K562 (cell line): ENCODE measurements around the gene CDT1. TPM values are rescaled to one million over a fixed set of nuclear protein-coding genes. Genes with fewer than 3 reads are reported as not detected.

Source experiments
- CTCF ChIP-seq, 3 experiments: IDR thresholded peaks in 2 of 3; conservative IDR thresholded peaks in 1 of 3; 2 replicates each; pipeline ENCODE4 v1.5.1; 2011 to 2012; ENCODE audit warnings: low read length in 3 of 3, mild to moderate bottlenecking in 3 of 3, control low read depth in 2 of 3, improper control_type of control experiment in 1 of 3, inconsistent platforms in 1 of 3, low read depth in 1 of 3, mixed read lengths in 1 of 3, moderate library complexity in 1 of 3; ENCODE audit not compliant: insufficient read depth in 2 of 3
- HOMEZ ChIP-seq: fragments of 250-450 bp; sonication (Bioruptor Pico); IDR thresholded peaks from 2 replicates; pipeline ENCODE4 v1.4.0; 2020; ENCODE audit warnings: mild to moderate bottlenecking, moderate library complexity
- MGA ChIP-seq: fragments of 450-650 bp; IDR thresholded peaks from 2 replicates; pipeline ENCODE4 v1.6.1; 2016; ENCODE audit warnings: mild to moderate bottlenecking, moderate library complexity
- MTA3 ChIP-seq: fragments of 450-650 bp; formaldehyde crosslinking; IDR thresholded peaks from 2 replicates; pipeline ENCODE4 v1.6.1; 2017; ENCODE audit warnings: mild to moderate bottlenecking, borderline replicate concordance
- TRIM25 ChIP-seq: fragments of 450-650 bp; IDR thresholded peaks from 2 replicates; pipeline ENCODE4 v1.7.0; 2016; ENCODE audit warnings: borderline replicate concordance
- ZNF785 ChIP-seq: fragments of 250-450 bp; sonication (Bioruptor Pico); IDR thresholded peaks from 2 replicates; pipeline ENCODE4 v1.4.0; 2020; ENCODE audit warnings: mild to moderate bottlenecking
- polyA plus RNA-seq, 8 experiments: library from polyadenylated mRNA; depleted of rRNA in 4 of 8; stranded (reverse) in 5 of 8; unstranded in 3 of 8; fragments of >200 nt; fragmentation: Nextera tagmentation in 2 of 8; fragmentation: Illumina TruSeq in 1 of 8; extraction: Ambion mirVana in 2 of 8; extraction: Trizol in 1 of 8; gene quantifications; 2 replicates each; pipeline versions ENCODE4 v1.2.1 to v1.2.3, GENCODE V29; 2011 to 2014; ENCODE audit warnings: inconsistent platforms in 1 of 8, missing spikeins in 1 of 8
- total RNA-seq, 7 experiments: library from RNA; depleted of rRNA in 6 of 7; stranded (reverse); fragments of >200 nt in 6 of 7; fragmentation: Illumina TruSeq in 2 of 7; extraction: Trizol in 2 of 7; gene quantifications; 2 replicates each; pipeline versions ENCODE4 v1.2.1 to v1.2.3, GENCODE V29; 2011 to 2021; ENCODE audit warnings: low replicate concordance in 1 of 7

The CDT1 gene
- total and polyA plus RNA-seq, 9 of the 15 experiments (the other 6 are each of a cell fraction or from before 2014, with no cell fraction given), result 0.92 to 178 (median 14.2) TPM

- peak; percentile 90 to 97 (median 96) for TF ChIP-seq CTCF (IDR thresholded peaks at IDR 0.05 in 2 of 3, conservative IDR thresholded peaks at IDR 0.05 in 1 of 3; ENCODE audit: insufficient read depth in 2 of 3, low read depth in 1 of 3, low read length in 3 of 3)
- TF ChIP-seq TRIM25, result no peak
- TF ChIP-seq HOMEZ (CRISPR knock-in tag), result no peak
- peak; percentile 96 for TF ChIP-seq MTA3
- TF ChIP-seq ZNF785 (CRISPR knock-in tag), result no peak
- TF ChIP-seq MGA, result peak; percentile 85
Observed at GRCh38 chr16:88785106-88785924, 18.3 kb upstream of the CDT1 start, which contains the start of gene PIEZO1 (continued).
